Right ventricle myocardium inferior (tissue), 1 donor: ENCODE measurements around the gene SORCS2. TPM values are rescaled to one million over a fixed set of nuclear protein-coding genes. Genes with fewer than 3 reads are reported as not detected.
"Not testable (repeated sequence)": the region's sequence is repeated elsewhere in the genome, so short reads cannot be mapped to it uniquely, and the experiment has no call there.

Experiments
- ATAC-seq: fragments of 200-7000 bp; cut with Tn5 transposase; one replicate; pipeline ENCODE4 v1.9.1; 2020; ENCODE audit warnings: mild to moderate bottlenecking, moderate library complexity
- DNase-seq: peaks from one replicate; pipeline ENCODE4 v3.0.0; 2021; ENCODE audit errors: missing footprints
- intact Hi-C: fragments of 100-400 bp; cut with DNase I; formaldehyde crosslinking; loops from one replicate; pipeline ENCODE4 v1.11.0; 2022
- total RNA-seq: library from RNA; stranded (reverse); fragmentation: NEBNext Ultra II Directional; extraction: Animal tissue kit (Norgen Biotek cat#: 25700); gene quantifications from one replicate; pipeline ENCODE4 v1.2.1, GENCODE V29; 2021
- donor health status: DM: no; HTN: yes; CAD: no; lungs with severe emphysema.

The SORCS2 gene
- total RNA-seq, 1 donor from 2014 or later = 1.1 TPM

DNA sequence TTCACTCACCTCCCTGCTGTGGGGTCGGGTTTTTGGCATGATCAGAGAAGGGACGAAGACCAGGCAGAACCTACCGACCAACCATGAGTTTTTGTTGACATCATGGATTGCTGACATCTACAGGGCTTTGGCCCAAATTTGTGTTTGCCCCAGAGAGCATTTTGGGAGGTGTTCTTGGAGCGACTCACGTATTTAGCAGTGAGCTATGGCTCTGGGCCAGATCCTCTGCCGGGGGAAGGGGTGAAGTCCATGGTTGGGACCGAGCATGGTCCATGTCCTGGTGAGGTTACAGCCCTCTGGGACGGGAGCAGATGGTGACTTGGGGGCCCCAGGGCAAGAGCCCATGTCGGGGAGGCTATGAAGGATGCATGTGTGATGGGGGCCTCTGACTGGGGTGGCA is 17.4 kb downstream of the SORCS2 start:
- intact Hi-C loops = loop anchor here (5.0 kb wide), 1 partner anchor 33 kb away; no protein-coding TSS in a partner anchor
- DNase-seq (no peak), ATAC-seq (no peak)

DNA sequence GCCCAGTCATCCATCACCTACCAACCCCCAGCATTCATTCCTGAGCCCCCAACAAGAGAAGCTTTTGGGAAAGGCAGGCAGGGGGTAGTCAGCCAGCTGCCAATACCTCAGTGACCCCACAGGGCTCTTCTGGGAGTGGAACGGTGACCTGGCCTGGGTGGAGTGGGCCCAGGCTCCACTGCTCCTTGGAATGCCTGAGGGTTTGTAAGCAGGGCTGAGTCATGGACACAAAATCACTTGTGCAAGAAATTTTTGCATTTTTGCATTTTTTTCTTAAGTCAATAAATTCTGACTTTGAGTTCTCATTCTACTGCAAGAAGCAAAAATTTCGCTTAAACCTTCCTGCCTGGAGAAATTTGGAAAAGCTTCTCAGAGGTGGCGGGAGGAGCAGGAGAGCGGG is 18.5 kb downstream of the SORCS2 start:
- DNase-seq (no peak), ATAC-seq (no peak)
- intact Hi-C loops = no loop called here

DNA sequence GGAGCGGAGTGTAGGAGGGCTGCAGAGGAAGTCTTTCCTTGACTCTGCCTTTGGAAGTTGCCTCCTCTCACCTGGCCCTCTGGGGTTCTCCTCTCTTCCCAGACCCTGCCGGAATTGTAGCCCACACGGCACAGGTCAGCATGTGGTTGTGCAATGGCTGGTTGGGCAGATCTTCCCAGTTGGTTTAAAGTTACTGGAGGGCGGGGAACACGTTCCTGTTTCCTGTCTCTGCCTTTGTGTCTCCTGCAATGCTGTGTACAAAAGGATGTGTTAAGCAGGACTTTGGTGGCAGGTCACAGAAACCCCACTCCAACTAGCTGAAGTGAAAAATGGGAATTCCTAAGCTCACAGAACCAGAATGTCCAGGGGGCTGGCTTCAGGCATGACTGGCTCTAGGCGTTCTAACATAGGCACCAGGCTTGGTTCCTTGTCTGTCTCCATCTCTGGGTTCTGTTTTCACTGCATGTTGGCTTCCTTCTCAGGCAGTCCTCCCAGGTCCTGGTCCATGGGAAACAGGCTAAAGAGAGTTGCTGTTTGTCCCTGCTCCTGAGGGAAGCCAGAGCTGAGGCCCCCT is 19.9 kb downstream of the SORCS2 start:
- intact Hi-C loops = no loop called here
- DNase-seq (no peak), ATAC-seq (no peak)

DNA sequence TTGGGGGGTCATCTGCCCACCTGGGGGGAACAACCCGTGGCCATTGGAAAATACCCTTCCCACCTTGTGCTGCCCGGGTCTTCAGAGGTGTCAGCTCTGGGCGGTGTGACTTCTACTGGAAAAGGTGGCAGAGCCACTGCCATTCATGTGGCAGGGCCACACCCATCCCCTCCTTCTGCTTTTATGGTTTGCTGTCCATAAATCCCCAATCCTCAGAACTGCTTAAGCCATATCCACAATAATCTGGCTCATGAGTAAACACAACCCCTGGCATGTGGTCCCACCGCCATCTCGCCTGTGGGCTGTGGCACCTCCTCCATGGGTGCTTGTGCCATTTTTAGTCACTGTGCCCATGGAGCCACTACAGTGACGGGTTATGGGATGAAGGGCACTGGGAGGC is 20.6 kb downstream of the SORCS2 start:
- DNase-seq (no peak), ATAC-seq (no peak)
- intact Hi-C loops = no loop called here

DNA sequence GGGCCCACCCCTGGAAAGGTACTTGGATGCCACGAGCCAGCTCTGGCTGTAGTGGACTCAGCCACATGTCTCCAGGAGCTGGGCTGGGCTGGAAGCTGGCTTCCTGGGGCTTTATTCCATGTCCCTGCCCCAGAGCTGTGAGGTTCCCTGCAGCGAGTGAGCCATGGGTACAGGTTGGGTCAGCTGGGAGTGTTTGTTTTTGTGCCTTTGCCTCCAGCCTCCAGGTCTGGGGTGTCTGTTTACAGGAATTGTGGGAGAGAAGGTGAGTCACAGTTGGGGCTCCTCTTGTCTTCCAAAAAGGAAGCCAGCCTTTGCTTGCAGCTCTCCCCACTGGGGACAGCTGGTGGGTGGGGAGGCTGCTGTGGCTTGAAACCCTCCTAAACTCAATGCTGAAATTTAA is 21.5 kb downstream of the SORCS2 start:
- DNase-seq (no peak), ATAC-seq (no peak)
- intact Hi-C loops = no loop called here

DNA sequence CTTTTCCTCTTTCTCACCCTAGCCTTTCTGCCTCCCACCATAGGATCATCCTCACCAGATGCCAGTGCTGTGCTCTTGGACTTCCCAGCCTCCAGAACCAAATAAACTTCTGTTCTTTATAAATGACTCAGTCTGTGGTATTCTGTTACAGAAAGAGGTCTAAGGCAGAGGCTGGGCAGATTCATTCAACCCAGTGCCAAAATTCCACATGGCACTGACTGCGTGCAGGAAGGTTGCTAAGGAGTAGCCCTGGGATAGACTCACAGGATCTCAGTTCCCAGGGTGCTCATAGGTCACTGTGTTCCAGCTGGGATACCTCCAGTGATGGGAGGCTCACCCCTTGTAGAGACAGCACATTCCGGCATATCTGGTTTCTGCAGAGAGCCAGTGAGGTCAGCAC is 22.0 kb downstream of the SORCS2 start:
- ATAC-seq = no peak
- no peak for DNase-seq
- intact Hi-C loops = no loop called here

DNA sequence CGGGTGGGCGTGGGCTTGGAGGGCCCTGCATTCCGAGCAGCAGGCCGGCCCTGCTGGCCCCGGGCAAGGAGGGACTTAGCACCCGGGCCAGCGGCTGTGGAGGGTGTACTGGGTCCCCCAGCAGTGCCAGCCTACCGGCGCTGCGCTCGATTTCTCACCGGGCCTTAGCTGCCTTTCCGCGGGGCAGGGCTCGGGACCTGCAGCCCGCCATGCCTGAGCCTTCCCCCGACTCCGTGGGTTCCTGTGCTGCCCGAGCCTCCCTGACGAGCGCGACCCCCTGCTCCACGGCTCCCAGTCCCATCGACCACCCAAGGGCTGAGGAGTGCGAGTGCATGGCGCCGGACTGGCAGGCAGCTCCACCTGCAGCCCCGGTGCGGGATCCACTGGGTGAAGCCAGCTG is 22.8 kb downstream of the SORCS2 start:
- intact Hi-C loops, DNase-seq, ATAC-seq: not testable (repeated sequence)

DNA sequence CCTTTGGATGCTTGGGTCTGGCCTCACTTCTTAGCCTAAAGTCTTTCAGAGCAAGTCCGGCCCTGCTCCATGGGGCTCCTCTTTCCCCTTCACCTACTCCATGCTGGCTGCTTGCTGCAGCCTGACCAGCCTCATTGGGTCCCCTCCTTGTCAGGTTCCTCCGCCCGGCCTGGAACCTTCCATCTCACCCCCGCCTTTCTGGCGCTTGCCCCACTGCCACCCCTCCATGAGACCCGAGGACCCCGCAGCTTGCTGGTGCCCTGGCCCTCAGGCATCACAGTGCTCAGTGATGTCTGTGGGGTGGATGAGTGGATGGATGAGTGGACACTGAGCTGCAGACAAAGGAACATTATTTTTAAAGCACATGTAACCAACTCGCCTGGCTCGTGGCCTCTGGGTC is 24.7 kb downstream of the SORCS2 start:
- DNase-seq (no peak), ATAC-seq (no peak)
- intact Hi-C loops = no loop called here

DNA sequence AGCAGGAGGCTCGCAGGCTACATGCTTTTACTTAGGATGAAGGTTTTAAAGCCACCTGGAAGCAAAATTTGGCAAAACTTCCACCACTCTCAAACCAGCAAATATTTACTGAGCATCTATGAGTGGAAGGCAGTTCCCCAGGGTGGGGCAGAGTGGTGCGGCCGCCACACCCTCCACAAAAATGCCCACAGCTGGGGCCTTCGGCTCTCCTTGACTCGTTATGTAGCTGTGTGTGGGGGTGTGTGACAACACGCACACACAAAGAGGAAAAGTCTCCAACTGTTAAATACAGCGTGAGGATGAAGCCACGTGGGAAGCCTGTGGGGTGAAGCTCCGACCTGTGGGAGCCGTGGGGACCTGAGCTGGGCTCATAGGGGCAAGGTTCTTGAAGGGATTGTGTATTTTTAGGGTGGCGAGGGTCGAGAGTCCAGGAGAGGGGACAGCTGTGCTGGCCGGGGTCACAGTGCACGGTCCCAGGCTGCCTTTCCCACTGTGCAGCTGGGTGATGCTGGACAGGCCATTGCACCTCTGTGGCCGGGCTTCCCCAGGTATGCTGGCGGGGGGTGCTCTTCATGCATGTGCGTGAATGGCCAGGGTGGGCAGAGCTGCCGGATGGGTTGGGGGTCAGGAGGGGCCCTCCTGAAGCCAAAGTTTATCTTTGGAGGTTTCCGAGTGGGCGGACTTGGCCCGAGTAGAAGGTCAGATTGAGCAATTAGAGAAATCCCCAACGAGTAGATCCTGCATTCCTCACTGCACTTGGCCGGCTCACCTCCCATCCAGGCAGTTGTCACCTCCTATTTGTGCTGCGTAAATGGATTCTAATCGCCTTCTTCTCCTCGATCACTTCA is 25.4 kb downstream of the SORCS2 start:
- intact Hi-C loops = no loop called here
- DNase-seq (no peak), ATAC-seq (no peak)

DNA sequence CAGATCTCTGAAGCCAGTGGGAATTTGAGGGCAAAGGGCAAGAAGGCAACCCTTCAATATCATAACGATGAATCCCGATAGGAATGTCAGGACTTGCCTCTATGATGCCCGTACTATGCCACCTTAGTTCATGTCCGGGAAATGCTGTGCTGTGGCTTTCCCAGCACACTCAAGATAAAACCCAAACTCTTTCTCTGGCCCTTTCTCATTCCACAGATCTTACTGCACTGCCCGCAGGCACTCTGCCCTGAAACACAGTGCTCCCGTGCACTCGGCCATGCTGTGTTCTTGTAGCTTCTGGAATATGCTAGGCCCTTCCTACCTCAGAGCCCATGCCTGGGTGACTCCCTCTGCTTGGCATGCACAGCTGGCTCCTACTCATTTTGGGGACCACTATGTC is 26.3 kb downstream of the SORCS2 start:
- DNase-seq = no peak
- intact Hi-C loops = no loop called here
- no peak for ATAC-seq

DNA sequence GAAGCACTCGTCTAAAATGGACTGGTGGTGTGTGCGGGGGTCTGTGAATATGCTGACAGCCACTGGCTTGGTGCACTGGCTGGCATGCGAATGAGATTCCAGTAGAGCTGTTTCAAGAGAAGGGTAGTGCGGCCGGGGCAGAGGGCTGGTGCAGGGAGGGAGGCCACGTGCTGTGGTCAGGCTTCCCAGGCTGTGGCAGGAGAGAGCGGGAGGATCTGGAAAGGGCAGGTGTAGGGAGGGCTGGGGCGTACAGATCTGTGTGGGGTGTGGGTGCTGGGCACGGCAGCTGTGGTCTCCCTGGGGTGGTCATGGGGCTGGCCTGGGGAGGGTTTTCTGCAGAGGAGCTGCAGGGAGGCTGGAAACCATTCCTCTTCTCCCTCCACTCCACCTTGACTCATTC is 30.2 kb downstream of the SORCS2 start:
- ATAC-seq = peak; percentile 27
- DNase-seq = no peak
- intact Hi-C loops = no loop called here

DNA sequence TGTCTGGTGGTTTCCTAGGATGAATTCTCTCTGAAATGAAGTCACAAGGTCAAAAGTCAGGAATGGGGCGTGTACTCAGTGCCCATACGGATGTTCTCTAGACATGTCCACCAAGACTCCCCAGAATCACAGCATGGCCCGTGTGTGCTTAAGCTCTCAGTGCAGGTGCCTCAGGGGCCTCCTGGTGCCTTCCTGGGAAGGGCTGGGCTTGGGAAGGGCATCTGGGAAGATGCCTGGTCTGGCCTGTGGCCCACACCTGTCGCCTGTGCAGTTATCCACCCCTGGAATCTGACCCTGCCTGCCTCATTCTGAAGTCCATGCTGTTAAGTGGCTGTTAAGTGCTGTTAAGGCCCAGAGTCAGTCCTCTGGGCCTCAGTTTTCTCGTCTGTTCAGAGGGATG is 31.2 kb downstream of the SORCS2 start:
- no peak for DNase-seq
- ATAC-seq = no peak
- intact Hi-C loops = no loop called here

DNA sequence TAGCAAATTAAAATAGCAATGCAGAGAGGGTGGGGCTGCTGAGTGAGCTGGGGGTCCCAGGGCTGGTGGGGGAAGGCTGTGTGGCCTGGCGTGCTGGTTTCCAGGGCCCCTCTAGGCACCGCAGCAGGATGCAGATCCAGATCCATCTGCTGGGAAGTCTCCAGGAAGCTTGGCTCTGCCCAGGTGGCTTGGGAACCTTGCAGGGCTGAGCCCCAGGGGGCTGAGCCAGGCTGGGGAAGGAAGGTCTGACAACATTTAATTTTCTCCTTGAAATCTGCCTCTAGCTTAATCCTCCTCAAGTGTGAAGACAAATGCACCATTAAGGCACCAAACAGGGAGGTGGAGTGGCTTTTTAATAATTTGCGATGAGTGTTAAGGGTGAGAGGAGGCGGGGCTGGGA is 31.7 kb downstream of the SORCS2 start:
- DNase-seq = no peak
- intact Hi-C loops = no loop called here
- ATAC-seq = no peak

DNA sequence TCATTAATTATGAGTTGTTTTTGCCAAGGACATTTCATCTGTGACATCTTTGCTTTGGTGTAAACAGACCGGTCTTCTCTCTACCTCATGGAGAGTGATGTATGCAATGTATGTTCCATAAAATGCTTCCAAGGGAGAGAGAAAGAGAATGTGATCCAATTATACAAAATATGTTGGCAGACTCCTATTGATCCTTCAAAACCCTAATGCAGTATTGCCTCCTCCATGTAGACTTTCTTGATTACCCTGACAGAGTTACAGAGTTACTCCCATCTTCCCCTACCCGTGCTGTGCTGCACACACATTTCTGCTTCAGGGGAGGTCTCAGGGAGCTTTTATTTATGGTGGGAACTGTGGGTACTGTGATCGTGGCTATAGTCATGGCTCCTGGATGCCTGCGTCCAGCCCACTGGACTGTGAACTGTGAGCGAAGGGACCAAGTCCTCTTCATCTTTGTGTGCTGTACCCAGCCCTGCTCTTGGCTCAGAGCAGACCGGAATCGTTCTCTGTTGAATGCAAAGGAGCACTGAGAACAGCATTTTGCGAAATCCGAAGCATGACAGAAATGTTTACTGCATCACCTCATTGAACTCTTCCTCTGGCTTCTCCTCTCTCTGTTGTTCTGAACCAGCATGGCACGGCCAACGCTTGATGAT is 32.7 kb downstream of the SORCS2 start:
- intact Hi-C loops = no loop called here
- ATAC-seq (no peak), DNase-seq (no peak)

DNA sequence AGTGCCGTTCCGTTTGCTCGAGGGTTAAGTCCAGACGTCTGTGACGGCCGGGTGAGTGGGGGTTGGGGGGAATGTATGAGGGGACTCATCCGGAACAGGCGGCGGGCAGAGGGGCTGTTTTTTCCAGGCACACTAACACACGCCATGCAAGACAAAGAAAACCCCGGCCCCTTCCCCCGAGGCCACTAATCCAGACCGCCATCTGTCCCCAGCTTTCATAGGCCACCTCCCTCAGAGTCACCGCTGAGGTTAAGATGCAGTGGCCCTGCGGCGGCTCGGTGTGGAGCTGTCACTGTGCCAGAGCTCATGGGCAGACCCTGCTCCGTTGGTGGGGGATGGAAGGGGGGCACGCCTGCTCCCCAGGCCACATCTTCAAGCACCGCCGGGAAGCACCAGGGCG is 34.1 kb downstream of the SORCS2 start:
- DNase-seq = no peak
- no peak for ATAC-seq

DNA sequence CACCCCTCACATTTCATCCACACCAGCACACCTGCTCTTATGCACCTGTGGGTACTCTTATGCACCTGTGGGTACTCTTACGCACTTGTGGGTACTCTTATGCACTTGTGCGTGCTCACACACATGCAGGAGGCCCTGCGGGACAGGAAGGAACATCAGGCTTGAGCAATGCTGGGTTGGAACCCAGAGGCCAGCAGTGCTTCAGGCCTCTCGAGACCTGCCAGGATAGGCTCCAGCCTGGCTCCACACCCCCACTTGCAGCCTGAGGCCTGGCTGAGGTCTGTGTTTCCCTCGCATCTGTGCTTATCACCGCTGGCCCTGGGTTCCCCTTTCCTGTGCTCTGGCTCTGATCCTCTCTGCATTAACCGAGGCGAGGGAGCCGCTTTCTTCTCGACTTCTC is 34.7 kb downstream of the SORCS2 start:
- ATAC-seq (peak; percentile 62), DNase-seq (no peak)
- intact Hi-C loops = no loop called here

More for the DNA sequence above, 34.1 kb downstream of the SORCS2 start:
- intact Hi-C loops = no loop called here

DNA sequence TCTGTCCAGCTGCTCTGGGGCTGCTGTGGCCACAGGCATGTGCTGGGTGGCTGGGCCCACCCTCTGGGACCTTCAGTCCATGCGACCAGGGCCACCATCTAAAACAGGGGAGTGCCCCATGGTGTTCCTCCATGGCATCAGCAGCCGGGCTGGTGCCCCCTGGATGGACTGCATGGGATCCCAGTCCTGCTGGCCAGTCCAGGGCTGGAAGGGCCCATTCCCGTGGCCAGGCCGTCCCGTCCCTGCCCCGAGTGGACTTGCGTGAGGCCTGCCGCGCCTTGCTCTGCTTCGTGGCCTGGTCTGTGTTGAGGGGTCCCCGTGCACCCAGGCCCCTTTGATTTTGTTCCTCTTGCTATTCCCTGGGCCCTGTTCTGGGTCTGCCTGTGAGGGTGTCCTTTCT is 36.4 kb downstream of the SORCS2 start:
- no peak for DNase-seq
- no peak for ATAC-seq
- intact Hi-C loops = no loop called here

DNA sequence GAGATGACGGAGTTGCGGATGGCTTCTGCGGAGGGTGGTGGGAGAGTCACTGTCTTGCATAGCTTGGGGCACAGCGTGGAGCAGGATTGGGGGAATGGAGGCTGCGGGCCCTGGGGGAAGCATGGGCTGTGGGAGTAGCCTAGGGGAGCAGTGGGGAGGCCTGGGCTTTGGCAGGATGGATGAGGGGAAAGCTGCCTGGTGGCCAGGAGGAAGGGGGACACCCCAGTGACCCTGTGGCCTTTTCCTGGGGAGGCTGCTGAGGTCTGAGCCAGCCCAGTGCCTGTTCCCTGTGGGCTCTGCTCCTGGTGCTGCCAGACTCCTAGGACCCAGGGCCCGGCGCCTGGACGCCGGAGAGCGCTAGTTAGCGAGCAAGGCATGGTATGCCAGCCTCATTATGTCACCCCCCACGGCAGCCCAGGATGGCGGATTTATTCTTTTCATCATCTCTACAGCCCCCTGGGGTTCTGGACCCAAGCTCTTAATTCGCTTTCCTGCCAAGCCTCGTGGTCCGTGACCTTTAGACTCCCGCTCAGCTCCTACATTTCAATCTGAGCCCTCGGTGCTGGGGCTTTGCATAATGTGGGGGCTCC is 39.8 kb downstream of the SORCS2 start:
- ATAC-seq (no peak), DNase-seq (no peak)
- intact Hi-C loops = no loop called here

DNA sequence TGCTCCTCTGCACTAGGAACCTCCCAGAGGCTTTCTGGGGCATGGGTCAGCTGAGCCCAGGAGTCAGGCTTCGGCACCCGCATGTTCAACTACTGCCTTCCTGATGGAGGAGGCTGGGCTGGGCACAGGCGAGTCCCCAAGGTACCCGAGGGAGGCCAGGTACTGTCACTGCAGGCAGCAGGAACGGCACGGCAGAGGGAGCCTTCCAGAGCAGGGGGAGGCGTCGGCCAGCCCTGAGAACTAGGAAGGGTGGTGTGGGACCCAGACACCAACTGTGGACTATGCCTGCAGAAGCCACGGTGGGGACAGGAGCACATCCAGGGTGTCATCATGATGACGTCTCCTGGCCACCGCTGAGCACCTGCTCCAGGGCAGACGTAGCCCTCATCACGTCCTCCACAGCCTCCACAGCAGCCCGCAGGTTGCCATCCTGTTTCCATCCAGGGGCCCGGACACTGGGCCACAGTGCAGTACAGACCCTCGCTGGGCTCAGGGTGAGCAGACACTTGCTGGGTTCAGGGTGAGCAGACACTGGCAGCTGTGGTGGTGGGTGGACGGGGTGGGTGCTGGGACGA is 40.8 kb downstream of the SORCS2 start:
- intact Hi-C loops = no loop called here
- no peak for ATAC-seq
- no peak for DNase-seq
